Measurements from ENCODE around the gene KIAA1143.

KIAA1143 gene

DNA sequence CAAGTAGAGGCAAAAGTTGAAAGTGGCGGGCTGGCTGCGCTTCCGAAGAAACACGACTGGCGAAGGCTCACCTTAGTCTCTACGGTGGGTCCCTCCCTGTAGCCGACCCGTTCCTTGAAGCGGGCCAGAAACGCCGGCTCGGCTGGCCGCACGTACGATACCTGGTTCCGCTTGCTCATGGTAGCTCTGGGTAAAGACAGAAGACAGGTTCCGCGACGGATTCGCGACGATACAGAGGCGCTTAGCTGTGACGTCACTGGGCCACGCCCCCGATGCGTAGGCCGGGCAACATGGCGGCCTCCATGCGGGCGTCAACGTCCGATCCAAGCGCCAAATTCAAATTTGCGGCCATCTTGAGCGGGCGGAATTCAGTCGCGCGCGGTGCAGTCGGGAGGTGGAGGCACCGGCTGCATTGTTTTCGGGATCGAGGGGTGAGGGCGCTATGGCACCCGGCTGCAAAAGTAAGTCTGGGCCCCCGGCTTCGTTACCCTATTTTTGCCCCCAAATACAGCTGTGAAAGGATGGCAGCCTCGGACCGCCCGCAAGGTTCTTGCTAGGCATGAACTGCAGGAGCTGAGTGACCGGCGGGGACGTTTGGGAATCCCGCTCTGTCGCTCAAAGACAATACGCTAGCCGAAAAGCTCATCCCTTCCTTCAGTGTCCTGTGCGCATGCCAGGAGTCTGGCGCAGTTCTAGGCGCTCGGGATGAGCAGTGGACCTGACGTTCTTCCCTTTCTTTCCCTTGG lies at the start of gene KIAA1143, which contains the start of gene KIF15:
Gene KIAA1143 (minus strand): TSS at position 196 of the 746 bp plus-strand sequence. CDS start 17 bp downstream, at position 179.
Gene KIF15 (plus strand): TSS at position 371 of the 746 bp plus-strand sequence. CDS start 72 bp downstream, at position 443.
- intact Hi-C loops (cut with DNase I) = loop anchor here (5.0 kb wide), 1 partner anchor 101 kb away; the partner anchor contains the start of gene TMEM42
- peak; percentile 93 to 99 (median 97) for DNase-seq

DNA sequence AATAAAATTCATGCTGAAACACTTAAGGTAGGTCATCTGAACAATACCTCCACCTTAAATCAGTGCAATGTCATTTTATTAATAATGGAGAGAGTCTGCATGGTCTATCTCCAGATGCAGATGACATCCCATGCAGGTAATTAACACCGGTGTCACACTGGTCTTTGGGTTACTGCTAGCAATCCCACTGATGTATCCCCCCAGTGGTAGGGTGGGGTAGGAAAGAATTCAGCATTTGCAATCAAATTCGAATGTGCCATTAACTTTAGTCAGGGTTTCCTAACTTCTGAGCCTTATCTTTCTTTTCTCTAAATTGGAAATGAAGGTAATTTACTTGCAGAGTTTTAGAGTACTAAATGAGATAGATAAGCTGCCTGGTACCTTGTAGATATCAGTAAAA lies 44.5 kb upstream of the KIAA1143 start:
- intact Hi-C loops (cut with DNase I) = no loop called here
- DNase-seq = no peak

DNA sequence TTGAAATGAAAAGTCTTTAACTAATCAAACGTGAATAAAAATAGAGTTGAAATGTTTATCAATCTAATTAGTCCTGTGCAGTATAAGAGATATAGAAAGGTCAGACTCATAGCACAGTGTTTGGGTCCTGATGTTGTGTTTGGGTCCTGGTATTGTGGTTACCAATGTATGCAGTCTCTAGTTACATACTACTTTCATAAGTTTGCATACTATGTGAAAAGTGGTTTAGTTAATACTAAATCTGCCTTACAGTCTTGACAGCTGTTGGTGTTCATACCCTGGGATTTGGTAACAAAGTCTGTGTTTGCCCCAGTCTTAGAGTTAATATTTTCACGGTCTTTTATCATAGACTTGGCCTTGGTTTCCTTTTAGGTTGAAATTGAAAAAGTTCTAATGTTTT lies 41.9 kb upstream of the KIAA1143 start:
- DNase-seq = no peak
- intact Hi-C loops (cut with DNase I) = no loop called here

DNA sequence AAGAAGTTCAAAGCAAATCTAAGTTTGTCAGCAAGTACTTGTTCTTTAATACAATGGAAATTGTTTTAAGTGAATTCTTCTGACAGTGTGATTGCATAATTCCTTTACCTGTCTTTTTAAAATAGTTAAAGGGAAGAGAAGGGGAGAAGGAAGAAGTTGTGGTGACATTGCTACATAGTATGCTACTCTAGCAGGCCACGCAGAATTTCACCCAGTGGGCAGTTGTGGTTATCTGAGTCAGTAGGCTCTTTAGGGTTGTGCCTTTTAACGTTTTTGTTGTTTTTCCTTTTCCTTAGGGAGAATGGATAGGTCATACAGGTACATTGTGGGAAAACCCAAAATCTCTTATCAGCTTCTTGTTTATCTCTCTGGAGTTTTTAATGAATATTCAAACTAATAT lies 40.6 kb upstream of the KIAA1143 start:
- DNase-seq = no peak
- intact Hi-C loops (cut with DNase I) = no loop called here

DNA sequence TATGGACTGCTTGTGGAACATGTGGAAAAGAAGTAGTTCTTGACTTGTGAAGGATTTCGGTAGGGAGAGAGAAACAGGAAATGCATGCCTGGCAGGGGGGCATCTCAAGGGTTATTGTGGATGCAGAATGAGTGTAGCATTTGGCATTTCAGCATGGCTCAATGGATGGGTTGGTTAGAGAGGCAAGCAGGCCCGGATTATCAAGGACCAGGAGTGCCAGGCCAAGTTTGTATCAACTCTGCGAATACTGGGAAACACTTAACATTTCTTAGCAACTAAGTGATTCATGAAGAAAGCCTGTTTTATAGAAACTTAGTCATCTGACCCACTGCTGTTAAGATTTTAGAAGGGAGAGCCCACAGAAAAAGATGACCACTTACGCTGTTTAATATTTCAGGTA lies 33.8 kb upstream of the KIAA1143 start:
- no peak for DNase-seq
- intact Hi-C loops (cut with DNase I) = no loop called here

DNA sequence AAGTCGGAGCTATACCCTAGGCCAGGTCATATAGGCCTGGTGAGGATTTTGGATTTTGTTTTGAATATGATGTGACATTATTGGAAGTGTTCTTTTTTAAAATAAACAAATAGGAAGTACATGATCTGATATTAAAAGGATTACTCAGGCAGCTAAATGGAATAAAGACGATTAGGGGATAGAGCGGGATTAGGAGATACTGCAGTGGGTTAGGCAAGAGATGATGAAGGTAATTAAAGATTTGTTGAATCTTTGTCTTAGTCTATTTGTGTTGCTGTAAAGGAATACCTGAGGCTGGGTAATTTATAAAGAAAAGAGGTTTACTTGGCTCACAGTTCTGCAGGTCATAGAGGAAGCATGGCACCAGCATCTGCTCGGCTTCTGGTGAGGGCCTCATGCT lies 21.5 kb upstream of the KIAA1143 start:
- DNase-seq = no peak
- intact Hi-C loops (cut with DNase I) = no loop called here

DNA sequence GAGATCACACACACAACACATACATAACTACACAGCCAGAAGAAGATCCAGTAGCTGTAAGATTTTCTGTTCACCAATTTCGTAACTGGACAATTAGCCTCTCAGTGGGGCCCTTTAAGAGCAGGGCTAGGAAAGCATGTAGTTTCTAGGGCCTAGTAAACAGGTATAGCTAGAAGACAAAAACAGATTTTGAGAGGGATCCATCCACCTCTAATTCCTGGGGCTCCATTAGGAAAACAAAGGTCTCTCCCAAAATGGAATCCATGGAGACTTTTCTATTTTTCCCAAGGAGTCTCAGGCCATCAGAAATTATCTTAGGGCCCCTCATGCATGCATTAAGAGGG lies 10.7 kb upstream of the KIAA1143 start:
- intact Hi-C loops (cut with DNase I) = no loop called here
- DNase-seq = no peak

DNA sequence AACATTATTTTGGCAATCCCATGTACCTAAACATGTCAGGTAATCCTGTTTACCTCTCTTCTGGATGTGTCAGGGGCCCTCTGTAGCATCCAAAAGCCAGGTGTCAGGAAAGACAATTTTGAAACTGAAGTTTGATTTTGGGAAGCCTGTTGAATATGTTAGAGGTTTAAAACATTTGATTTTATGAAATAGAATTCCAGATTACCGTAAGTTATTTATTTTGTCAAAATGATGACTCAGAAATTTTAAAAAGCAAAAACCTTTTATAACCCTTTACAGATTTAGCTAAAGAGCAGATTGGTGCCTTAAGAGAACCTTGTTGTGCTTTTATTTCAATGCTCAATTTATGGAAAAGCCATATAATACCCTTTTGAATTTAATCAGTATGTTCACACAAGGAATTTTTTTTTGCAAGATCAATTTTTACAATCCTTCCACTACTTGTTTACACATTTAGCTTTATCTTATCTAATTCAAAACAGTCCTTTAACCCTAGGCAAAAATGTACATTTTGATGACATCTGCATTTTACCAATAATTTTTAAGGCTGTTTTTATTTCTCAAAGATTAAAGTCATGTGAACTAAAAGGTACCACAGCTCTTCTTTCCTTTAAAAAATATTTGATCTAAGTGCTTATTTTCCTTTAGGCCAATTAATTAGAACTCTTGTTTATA lies 10.1 kb upstream of the KIAA1143 start:
- intact Hi-C loops (cut with DNase I) = no loop called here

DNA sequence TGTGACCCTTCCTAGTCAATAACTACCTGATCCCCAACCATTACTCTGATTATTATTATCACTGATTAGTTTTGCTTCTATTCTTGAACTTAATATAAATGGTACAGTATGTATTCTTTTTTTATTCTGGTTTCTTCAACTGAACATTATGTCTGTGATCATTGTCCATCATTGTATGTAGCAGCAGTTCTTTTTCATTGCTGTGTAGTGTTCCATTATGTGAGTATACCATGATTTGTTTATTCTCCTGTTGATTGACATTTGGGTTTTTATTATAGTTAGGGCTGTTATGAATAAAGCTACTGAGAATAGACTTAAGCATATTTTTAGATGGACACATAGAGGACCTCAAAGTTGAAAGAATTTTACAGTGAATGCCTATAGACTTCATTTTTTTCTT lies 2.8 kb upstream of the KIAA1143 start:
- intact Hi-C loops (cut with DNase I) = loop anchor here (5.0 kb wide), 1 partner anchor 98 kb away; the partner anchor contains the start of gene TMEM42
- no peak for DNase-seq

More for the DNA sequence above, 10.1 kb upstream of the KIAA1143 start:
- DNase-seq = no peak

DNA sequence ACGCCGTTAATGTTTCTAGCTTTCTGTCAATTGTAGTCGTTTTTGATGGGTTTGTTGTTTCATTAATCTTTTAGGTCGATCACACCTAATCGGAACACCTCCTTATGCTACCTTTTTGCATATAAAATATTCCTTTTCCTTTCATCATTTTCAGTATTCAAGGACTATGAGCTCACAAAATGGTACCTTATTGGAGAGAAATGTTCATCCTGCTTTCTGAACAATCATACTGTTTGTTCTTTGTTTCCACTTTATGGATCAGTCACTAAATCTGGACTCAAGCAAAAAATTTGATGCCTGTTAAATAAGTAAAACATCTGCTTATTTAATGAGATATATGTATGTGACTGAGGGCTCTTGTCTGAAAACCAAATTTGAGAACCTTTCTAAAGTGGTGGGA lies 1.3 kb upstream of the KIAA1143 start:
- no peak for DNase-seq
- intact Hi-C loops (cut with DNase I) = loop anchor here (5.0 kb wide), 1 partner anchor 100 kb away; the partner anchor contains the start of gene TMEM42

DNA sequence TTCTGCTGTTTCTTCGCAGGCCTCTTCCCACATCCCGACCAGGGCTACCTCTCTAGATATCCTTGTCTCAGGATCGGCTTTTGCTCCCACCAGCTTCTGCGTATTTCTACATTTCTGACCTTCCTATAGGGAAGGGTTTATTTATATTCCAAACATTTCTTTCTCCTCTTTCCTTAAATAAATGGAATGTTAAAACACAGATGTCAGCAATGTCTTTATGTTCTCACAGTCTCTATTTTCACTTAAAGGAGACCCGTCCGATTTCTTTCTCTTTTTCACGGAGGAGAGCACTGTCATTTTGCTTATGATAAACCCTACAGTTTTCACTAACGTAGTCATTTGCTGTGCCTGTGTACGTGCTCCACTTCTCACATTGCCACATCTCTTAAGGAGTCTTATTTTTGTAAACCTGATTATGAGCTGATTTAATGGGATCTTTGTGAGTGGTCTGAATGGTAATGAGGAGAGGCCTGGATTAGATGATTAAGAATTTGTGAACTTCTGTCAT lies 805 bp upstream of the KIAA1143 start:
- intact Hi-C loops (cut with DNase I) = loop anchor here (5.0 kb wide), 1 partner anchor 100 kb away; the partner anchor contains the start of gene TMEM42
- no peak for DNase-seq

DNA sequence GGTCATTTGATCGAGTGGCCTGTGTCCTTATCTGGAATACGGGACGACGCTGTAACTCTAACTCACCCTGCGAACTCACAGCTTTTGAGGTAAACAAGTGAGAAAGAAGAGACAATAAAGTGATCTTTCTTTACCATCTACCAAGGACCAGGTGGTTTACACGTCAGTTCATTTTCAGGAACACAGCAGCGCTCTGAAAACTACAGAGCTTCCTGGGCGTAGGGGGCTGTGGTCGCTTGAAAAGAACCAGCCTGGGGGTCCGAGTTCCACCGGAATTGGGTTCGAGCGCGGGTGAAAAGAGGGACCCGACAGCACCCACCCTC lies 357 bp downstream of the KIAA1143 start:
- intact Hi-C loops (cut with DNase I) = loop anchor here (5.0 kb wide), 1 partner anchor 101 kb away; the partner anchor contains the start of gene TMEM42
- peak in 4 of 42 donors; percentile 0 to 9 (median 4) for DNase-seq

DNA sequence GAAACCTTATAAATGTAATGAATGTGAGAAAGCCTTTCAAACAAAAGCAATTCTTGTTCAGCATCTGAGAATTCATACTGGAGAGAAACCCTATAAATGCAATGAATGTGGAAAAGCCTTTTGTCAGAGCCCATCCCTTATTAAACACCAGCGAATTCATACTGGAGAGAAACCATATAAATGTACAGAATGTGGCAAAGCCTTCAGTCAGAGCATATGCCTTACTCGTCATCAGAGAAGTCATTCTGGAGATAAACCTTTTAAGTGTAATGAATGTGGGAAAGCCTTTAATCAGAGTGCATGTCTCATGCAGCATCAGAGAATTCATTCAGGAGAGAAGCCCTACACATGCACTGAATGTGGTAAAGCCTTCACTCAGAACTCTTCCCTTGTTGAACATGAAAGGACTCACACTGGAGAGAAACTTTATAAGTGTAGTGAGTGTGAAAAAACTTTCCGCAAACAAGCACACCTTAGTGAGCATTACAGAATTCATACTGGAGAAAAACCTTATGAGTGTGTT lies 26.7 kb downstream of the KIAA1143 start:
- no peak for DNase-seq
- intact Hi-C loops (cut with DNase I) = no loop called here

DNA sequence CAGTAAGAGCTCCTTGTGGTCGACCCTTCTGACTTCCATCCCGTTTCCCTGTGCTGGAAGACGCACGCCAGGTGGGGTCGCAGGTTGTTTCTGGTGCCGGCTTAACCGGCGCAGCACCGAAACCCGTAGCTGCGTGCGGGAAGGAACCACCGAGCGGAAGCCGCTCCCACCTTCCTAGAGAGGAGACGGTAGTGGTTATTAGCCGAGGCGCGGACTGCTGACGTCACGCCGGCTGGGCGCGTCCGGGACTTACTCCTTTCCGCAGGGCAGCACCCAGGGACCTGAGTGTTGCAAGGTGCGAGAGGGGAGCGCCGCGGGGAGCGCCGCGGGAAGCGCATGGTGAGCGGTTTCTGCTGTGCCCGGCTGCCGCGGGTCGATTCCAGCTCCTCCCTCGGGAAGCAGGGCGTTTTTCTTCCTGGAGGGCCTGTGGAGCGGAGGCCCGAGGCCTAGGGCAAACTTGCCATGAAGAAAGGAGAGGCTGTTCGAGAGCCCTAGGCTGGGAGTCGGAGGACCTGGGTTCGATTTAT lies 32.0 kb downstream of the KIAA1143 start, which contains the start of gene ZNF501:
Gene ZNF501 (plus strand): TSS at position 252 of the 527 bp plus-strand sequence. CDS start 4,787 bp downstream, outside the sequence.
- intact Hi-C loops (cut with DNase I) = no loop called here
- DNase-seq = peak; percentile 84 to 97 (median 94)

DNA sequence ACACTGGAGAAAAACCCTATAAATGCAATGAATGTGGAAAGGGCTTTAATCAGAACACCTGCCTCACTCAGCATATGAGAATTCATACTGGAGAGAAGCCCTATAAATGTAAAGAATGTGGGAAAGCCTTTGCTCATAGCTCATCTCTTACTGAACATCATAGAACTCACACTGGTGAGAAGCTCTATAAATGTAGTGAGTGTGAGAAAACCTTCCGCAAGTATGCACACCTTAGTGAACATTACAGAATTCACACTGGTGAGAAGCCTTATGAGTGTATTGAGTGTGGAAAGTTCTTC lies 39.4 kb downstream of the KIAA1143 start:
- no peak for DNase-seq
- intact Hi-C loops (cut with DNase I) = no loop called here

DNA sequence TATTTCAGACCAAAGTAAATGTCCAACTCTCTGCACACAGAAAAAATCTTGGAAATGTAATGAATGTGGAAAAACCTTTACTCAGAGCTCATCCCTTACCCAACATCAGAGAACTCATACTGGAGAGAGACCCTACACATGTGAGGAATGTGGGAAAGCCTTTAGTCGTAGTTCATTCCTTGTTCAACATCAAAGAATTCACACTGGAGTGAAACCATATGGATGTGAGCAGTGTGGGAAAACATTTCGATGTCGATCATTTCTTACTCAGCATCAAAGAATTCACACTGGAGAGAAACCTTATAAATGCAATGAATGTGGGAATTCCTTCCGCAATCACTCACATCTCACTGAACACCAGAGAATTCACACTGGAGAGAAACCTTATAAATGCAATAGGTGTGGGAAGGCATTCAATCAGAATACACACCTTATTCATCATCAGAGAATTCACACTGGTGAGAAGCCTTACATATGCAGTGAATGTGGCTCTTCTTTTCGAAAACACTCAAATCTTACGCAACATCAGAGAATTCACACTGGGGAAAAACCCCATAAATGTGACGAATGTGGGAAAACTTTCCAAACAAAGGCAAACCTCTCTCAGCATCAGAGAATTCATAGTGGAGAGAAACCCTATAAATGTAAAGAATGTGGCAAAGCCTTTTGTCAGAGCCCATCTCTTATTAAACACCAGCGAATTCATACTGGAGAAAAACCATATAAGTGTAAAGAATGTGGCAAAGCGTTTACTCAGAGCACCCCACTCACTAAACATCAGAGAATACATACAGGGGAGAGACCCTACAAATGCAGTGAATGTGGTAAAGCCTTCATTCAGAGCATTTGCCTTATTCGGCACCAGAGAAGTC lies 40.0 kb downstream of the KIAA1143 start:
- intact Hi-C loops (cut with DNase I) = no loop called here
- no peak for DNase-seq

DNA sequence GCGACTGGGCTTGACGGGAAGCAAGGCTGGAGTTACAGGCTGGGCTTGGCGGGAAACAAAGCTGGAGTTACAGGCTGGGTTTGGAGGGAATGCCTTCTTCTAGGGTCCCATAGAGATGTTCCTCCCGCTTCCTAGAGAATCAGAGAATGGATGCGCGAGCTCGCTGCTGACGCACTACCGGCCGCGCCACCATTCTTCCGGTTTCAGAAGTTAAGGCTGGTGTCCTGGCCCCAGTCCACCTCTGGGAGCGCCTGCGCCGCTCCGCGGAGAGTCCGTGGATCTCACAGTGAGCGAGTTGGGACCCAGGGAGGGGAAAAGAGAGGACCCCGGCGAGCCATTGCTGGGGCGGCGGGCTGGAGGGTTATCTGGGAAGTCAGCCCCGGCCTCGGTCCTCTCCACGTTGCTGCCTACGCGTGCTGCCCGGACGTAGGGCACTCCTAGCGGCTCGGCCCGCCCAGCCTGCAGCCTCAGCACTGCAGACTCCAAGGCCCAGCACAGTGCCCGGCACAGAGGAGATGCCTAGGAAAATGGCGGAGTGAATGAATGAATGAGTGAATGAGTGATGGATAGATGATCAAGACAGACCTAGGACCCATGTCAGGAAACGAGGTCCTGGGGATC lies 48.9 kb downstream of the KIAA1143 start, which contains the start of gene ZNF502:
Gene ZNF502 (plus strand): TSS at position 206 of the 621 bp plus-strand sequence. CDS start 7,602 bp downstream, outside the sequence.
- peak; percentile 83 to 97 (median 93) for DNase-seq
- intact Hi-C loops (cut with DNase I) = no loop called here

Measured in head of caudate nucleus (tissue), 42 donors.